GM10266 (cell line): ENCODE measurements around the gene CTXND2.
"Not testable (repeated sequence)": the region's sequence is repeated elsewhere in the genome, so short reads cannot be mapped to it uniquely, and the experiment has no call there.

ENCODE experiments used
- DNase-seq: peaks from one replicate; pipeline ENCODE4 v3.0.0; 2012; ENCODE audit errors: extremely low spot score
- CTCF ChIP-seq: IDR thresholded peaks from 2 replicates; pipeline ENCODE4 v1.5.1; 2012; ENCODE audit warnings: mild to moderate bottlenecking, low read depth; ENCODE audit not compliant: control insufficient read depth, insufficient read depth; ENCODE audit errors: missing control alignments

The CTXND2 gene

GRCh38 chr1:150917387-150917786 is 30.5 kb downstream of the CTXND2 start:
- TF ChIP-seq CTCF = no peak
- DNase-seq = no peak

GRCh38 chr1:150922519-150922975 is 35.6 kb downstream of the CTXND2 start:
- peak; percentile 71 for DNase-seq
- peak; percentile 76 for TF ChIP-seq CTCF

- no peak for DNase-seq
- no peak for TF ChIP-seq CTCF
Measured at GRCh38 chr1:150925080-150925479, 38.1 kb downstream of the CTXND2 start.

GRCh38 chr1:150926097-150926741 is 39.3 kb downstream of the CTXND2 start, which contains the start of gene SETDB1:
TSS of gene SETDB1 (plus strand) at chr1:150926363. CDS start at chr1:150927715, 1,352 bp downstream.
- DNase-seq = peak; percentile 86
- TF ChIP-seq CTCF = no peak

GRCh38 chr1:150927624-150928023 is 40.7 kb downstream of the CTXND2 start:
- TF ChIP-seq CTCF = no peak
- no peak for DNase-seq

GRCh38 chr1:150928286-150928685 is 41.4 kb downstream of the CTXND2 start:
- no peak for DNase-seq
- TF ChIP-seq CTCF = no peak

- DNase-seq = not testable (repeated sequence)
Measured at GRCh38 chr1:150928775-150929174, 41.8 kb downstream of the CTXND2 start.

- no peak for DNase-seq
- no peak for TF ChIP-seq CTCF
Measured at GRCh38 chr1:150931773-150932172, 44.8 kb downstream of the CTXND2 start.
